ENCODE measurements around the gene DENND6B.
"Not testable (repeated sequence)": the region's sequence is repeated elsewhere in the genome, so short reads cannot be mapped to it uniquely, and the experiment has no call there.

Gene DENND6B

GRCh38 chr22:50280022-50280707 lies 46.6 kb downstream of the DENND6B start:
- Histone ChIP-seq H3K4me1 (ENCODE audit: control insufficient read depth, insufficient read depth, low read length) (peaks cover 3% of the 10 kb centered on the region), H3K27ac (ENCODE audit: insufficient read depth, low read depth, low read length, poor library complexity, severe bottlenecking) (no peak overlapping the region), H3K4me3 (ENCODE audit: insufficient read depth, low read depth, low read length) (no peak overlapping the region), H3K36me3 (ENCODE audit: control insufficient read depth, insufficient read depth, low read length) (peaks cover 72% of the 10 kb centered on the region), H3K27me3 (ENCODE audit: control insufficient read depth, insufficient read depth, low read length, poor library complexity, severe bottlenecking) (no peaks in the 10 kb centered on the region), H3K9me3 (ENCODE audit: control insufficient read depth, low read length) (no peaks in the 10 kb centered on the region)
- 97% methylated on average over 38 of the region's 38 CpGs for WGBS, 2 experiments

DNA sequence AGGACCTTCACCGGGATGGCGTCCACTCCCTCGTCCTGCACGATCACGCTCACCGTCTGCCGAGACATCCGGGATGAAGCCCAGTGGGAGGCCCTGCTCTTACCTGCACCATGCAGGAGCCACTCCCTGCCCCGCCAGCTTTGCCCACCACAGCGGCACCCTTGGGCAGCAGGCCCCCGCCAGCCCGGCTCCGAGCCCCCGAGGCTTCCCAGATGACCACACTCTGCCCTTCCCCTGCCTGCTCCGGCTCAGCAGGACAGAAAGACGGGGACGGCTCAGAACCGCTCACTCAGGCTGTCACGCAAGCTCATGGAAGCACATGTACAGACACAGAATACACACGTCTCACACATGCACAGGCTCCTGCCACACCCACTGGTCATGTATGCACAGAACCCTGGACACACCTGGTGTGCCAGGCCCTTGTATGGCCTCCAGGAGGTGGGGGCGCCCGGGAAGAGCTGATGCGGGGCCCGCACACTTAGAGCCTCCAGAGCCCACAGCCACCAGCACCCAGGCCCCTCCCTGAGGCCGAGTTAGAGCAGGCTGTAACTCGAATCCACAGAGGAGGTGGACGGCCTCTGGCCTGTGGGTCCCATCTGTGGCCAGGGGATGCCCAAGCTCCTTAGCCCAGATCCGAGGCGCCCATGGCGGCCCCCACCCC lies 47.7 kb downstream of the DENND6B start:
- Histone ChIP-seq H3K27ac (ENCODE audit: insufficient read depth, low read depth, low read length, poor library complexity, severe bottlenecking) (no peak overlapping the region), H3K4me1 (ENCODE audit: control insufficient read depth, insufficient read depth, low read length) (peaks cover 8% of the 10 kb centered on the region), H3K4me3 (ENCODE audit: insufficient read depth, low read depth, low read length) (no peak overlapping the region), H3K9me3 (ENCODE audit: control insufficient read depth, low read length) (no peaks in the 10 kb centered on the region), H3K27me3 (ENCODE audit: control insufficient read depth, insufficient read depth, low read length, poor library complexity, severe bottlenecking) (no peaks in the 10 kb centered on the region), H3K36me3 (ENCODE audit: control insufficient read depth, insufficient read depth, low read length) (peaks cover 66% of the 10 kb centered on the region)
- WGBS, 2 experiments: 93 to 95% methylated on average over 30 of the region's 30 CpGs

DNA sequence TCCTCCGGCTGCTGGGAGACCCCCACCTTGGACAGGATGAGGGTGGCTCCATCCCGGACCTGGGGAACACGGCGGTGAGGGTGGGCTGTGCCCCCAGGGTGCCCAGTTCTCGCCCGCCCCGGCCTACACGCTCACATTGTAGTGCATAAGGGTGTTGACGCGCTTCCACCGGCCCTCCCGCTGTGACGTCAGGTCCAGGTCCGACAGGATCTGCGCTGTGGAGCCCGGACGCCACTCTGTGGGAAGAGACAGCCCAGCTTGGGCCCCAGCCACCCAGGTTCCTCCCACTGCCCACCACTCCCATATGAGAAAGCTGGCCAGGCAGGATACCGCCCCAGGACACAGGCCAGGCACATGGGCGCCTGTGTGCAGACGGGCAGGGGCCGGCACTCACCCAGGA lies 48.4 kb downstream of the DENND6B start:
- Histone ChIP-seq H3K4me1 (ENCODE audit: control insufficient read depth, insufficient read depth, low read length) (peaks cover 9% of the 10 kb centered on the region), H3K9me3 (ENCODE audit: control insufficient read depth, low read length) (no peaks in the 10 kb centered on the region), H3K36me3 (ENCODE audit: control insufficient read depth, insufficient read depth, low read length) (peaks cover 65% of the 10 kb centered on the region), H3K27ac (ENCODE audit: insufficient read depth, low read depth, low read length, poor library complexity, severe bottlenecking) (no peak overlapping the region), H3K4me3 (ENCODE audit: insufficient read depth, low read depth, low read length) (no peak overlapping the region), H3K27me3 (ENCODE audit: control insufficient read depth, insufficient read depth, low read length, poor library complexity, severe bottlenecking) (no peaks in the 10 kb centered on the region)
- WGBS, 2 experiments: 96 to 97% methylated on average over 21 of the region's 21 CpGs

- 94% methylated on average over 25 of the region's 25 CpGs for WGBS, 2 experiments
- peaks cover 60% of the 10 kb centered on the region for H3K36me3 ChIP-seq (ENCODE audit: control insufficient read depth, insufficient read depth, low read length)
- no peaks in the 10 kb centered on the region for H3K27me3 ChIP-seq (ENCODE audit: control insufficient read depth, insufficient read depth, low read length, poor library complexity, severe bottlenecking)
These were observed 49.1 kb downstream of the DENND6B start for GRCh38 chr22:50277761-50278160.

GRCh38 chr22:50276143-50276542 lies 50.7 kb downstream of the DENND6B start:
- H3K36me3 ChIP-seq (ENCODE audit: control insufficient read depth, insufficient read depth, low read length): peaks cover 47% of the 10 kb centered on the region
- peaks cover 5% of the 10 kb centered on the region for H3K27me3 ChIP-seq (ENCODE audit: control insufficient read depth, insufficient read depth, low read length, poor library complexity, severe bottlenecking)
- no peak overlapping the region for H3K27ac ChIP-seq (ENCODE audit: insufficient read depth, low read depth, low read length, poor library complexity, severe bottlenecking)
- peaks cover 24% of the 10 kb centered on the region for H3K4me1 ChIP-seq (ENCODE audit: control insufficient read depth, insufficient read depth, low read length)
- no peaks in the 10 kb centered on the region for H3K9me3 ChIP-seq (ENCODE audit: control insufficient read depth, low read length)
- WGBS, 2 experiments: 84 to 86% methylated on average over 25 of the region's 25 CpGs
- no peak overlapping the region for H3K4me3 ChIP-seq (ENCODE audit: insufficient read depth, low read depth, low read length)

More at GRCh38 chr22:50277761-50278160, 49.1 kb downstream of the DENND6B start:
- H3K4me3 ChIP-seq (ENCODE audit: insufficient read depth, low read depth, low read length): no peak overlapping the region
- H3K4me1 ChIP-seq (ENCODE audit: control insufficient read depth, insufficient read depth, low read length): peaks cover 12% of the 10 kb centered on the region
- no peaks in the 10 kb centered on the region for H3K9me3 ChIP-seq (ENCODE audit: control insufficient read depth, low read length)
- H3K27ac ChIP-seq (ENCODE audit: insufficient read depth, low read depth, low read length, poor library complexity, severe bottlenecking): no peak overlapping the region

DNA sequence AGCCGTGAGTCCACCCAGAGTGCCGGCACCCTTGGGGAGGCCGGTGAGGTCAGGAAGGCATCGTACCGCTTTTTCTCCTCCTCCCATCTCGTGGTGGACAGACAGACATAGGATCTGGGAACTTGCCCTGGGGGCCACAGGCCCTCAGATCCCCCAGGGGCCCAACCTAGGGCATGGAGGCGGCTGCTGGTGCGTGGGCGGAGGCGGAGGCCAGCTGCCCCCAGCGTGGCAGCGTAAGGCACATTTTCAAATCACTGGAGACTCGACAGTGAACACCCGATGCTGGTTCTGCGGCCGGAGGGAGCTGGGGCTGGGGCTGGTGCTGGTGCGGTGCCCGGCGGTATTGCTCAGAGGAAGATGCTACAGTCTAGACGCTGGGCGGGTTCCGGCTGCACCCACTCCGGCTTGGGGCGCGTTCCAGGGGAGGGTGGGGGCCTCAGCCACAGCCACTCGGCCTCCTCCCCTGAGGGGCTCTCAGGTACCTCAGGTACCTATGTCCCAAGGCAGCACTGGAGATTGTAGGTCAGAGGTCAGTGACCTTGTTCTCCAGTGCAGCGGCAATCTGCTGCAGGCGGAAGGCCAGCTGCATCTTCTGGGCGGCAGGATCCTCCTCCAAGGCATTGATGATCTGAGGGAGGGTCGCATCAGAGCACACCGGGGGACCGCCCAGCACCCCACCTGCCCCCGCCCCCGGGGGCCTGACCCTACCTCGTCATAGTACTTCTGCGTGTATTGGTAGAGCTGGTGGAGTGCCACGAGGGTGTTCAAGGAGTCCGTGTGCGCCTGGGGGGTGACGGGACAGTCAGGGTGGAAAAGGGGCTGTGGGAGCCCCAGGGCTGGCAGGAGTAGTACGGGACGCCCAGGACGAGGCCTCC lies 51.4 kb downstream of the DENND6B start:
- whole genome bisulfite sequencing, 2 experiments: 94% methylated on average over 43 of the region's 43 CpGs
- H3K4me3 ChIP-seq (ENCODE audit: insufficient read depth, low read depth, low read length): no peak overlapping the region
- H3K27ac ChIP-seq (ENCODE audit: insufficient read depth, low read depth, low read length, poor library complexity, severe bottlenecking): peak overlapping the region; percentile 6
- peaks cover 44% of the 10 kb centered on the region for H3K36me3 ChIP-seq (ENCODE audit: control insufficient read depth, insufficient read depth, low read length)
- peaks cover 31% of the 10 kb centered on the region for H3K4me1 ChIP-seq (ENCODE audit: control insufficient read depth, insufficient read depth, low read length)
- no peaks in the 10 kb centered on the region for H3K9me3 ChIP-seq (ENCODE audit: control insufficient read depth, low read length)
- peaks cover 12% of the 10 kb centered on the region for H3K27me3 ChIP-seq (ENCODE audit: control insufficient read depth, insufficient read depth, low read length, poor library complexity, severe bottlenecking)

GRCh38 chr22:50274771-50275170 lies 52.0 kb downstream of the DENND6B start:
- no peak overlapping the region for H3K4me3 ChIP-seq (ENCODE audit: insufficient read depth, low read depth, low read length)
- peaks cover 35% of the 10 kb centered on the region for H3K4me1 ChIP-seq (ENCODE audit: control insufficient read depth, insufficient read depth, low read length)
- H3K27me3 ChIP-seq (ENCODE audit: control insufficient read depth, insufficient read depth, low read length, poor library complexity, severe bottlenecking): peaks cover 18% of the 10 kb centered on the region
- 85 to 87% methylated on average over 7 of the region's 7 CpGs for WGBS, 2 experiments
- H3K36me3 ChIP-seq (ENCODE audit: control insufficient read depth, insufficient read depth, low read length): peaks cover 44% of the 10 kb centered on the region
- H3K27ac ChIP-seq (ENCODE audit: insufficient read depth, low read depth, low read length, poor library complexity, severe bottlenecking): no peak overlapping the region
- H3K9me3 ChIP-seq (ENCODE audit: control insufficient read depth, low read length): no peaks in the 10 kb centered on the region

DNA sequence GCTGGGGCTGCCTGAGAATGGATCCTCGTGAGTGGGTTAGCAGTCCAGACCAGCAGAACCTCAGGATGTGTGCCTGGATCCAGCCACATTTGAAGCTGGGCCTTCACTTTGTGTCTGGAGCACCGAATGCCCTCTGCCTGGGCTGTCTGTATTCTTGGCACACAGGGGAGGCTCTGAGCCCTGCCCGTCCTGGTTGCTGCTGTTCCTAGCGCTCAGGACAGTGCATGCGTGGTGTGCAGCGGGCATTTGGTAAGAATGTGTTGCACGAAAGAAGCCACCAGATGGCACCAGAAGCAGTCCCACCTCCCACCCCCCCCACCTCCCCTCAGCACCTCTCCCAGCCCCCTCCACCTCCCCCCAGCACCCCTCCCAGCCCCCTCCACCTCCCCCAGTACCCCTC lies 52.5 kb downstream of the DENND6B start:
- H3K36me3 ChIP-seq (ENCODE audit: control insufficient read depth, insufficient read depth, low read length): peaks cover 43% of the 10 kb centered on the region
- no peak overlapping the region for H3K27ac ChIP-seq (ENCODE audit: insufficient read depth, low read depth, low read length, poor library complexity, severe bottlenecking)
- H3K9me3 ChIP-seq (ENCODE audit: control insufficient read depth, low read length): no peaks in the 10 kb centered on the region
- 71 to 73% methylated on average over 6 of the region's 7 CpGs for WGBS, 2 experiments
- no peak overlapping the region for H3K4me3 ChIP-seq (ENCODE audit: insufficient read depth, low read depth, low read length)
- peaks cover 40% of the 10 kb centered on the region for H3K4me1 ChIP-seq (ENCODE audit: control insufficient read depth, insufficient read depth, low read length)
- H3K27me3 ChIP-seq (ENCODE audit: control insufficient read depth, insufficient read depth, low read length, poor library complexity, severe bottlenecking): peaks cover 23% of the 10 kb centered on the region

DNA sequence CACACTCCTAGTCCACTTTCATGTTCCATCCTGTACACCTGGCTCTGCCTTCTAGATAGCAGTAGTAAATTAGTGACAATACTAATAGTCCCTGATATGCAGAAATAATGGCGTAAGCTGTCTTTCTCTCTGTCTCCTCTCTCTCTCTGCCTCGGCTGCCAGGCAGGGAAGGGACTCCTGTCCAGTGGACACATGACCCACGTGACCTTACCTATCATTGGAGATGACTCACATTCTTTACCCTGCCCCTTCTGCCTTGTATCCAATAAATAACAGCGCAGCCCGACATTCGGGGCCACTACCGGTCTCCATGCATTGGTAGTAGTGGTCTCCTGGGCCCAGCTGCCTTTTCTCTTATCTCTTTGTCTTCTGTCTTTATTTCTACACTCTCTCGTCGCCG lies 53.0 kb downstream of the DENND6B start:
- peaks cover 28% of the 10 kb centered on the region for H3K27me3 ChIP-seq (ENCODE audit: control insufficient read depth, insufficient read depth, low read length, poor library complexity, severe bottlenecking)
- peaks cover 40% of the 10 kb centered on the region for H3K4me1 ChIP-seq (ENCODE audit: control insufficient read depth, insufficient read depth, low read length)
- H3K4me3 ChIP-seq (ENCODE audit: insufficient read depth, low read depth, low read length); H3K27ac ChIP-seq (ENCODE audit: insufficient read depth, low read depth, low read length, poor library complexity, severe bottlenecking); H3K9me3 ChIP-seq (ENCODE audit: control insufficient read depth, low read length): not testable (repeated sequence)
- 86 to 88% methylated on average over 10 of the region's 10 CpGs for WGBS, 2 experiments
- H3K36me3 ChIP-seq (ENCODE audit: control insufficient read depth, insufficient read depth, low read length): peaks cover 38% of the 10 kb centered on the region

DNA sequence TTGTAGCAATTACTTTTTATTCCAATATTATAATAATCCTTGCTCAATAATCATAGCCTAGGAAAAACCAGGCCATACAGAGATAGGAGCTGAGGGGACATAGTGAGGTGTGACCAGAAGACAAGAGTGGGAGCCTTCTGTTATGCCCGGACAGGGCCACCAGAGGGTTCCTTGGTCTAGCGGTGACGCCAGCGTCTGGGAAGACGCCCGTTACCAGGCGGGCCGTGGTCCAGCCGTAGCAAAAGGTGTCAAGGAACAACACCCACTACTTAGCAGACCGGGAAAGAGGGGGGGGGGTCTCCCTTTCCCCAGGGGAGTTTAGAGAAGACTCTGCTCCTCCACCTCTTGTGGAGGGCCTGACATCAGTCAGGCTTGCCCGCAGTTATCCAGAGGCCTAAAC lies 53.5 kb downstream of the DENND6B start:
- WGBS, 2 experiments: 90 to 96% methylated on average over 11 of the region's 11 CpGs
- peaks cover 40% of the 10 kb centered on the region for H3K4me1 ChIP-seq (ENCODE audit: control insufficient read depth, insufficient read depth, low read length)
- H3K4me3 ChIP-seq (ENCODE audit: insufficient read depth, low read depth, low read length); H3K27ac ChIP-seq (ENCODE audit: insufficient read depth, low read depth, low read length, poor library complexity, severe bottlenecking); H3K9me3 ChIP-seq (ENCODE audit: control insufficient read depth, low read length): not testable (repeated sequence)
- H3K36me3 ChIP-seq (ENCODE audit: control insufficient read depth, insufficient read depth, low read length): peaks cover 33% of the 10 kb centered on the region
- H3K27me3 ChIP-seq (ENCODE audit: control insufficient read depth, insufficient read depth, low read length, poor library complexity, severe bottlenecking): peaks cover 33% of the 10 kb centered on the region
